Hematopoietic multipotent progenitor cell treated with erythropoietin and hydrocortisone succinate and interleukin-3 and kit ligand, for 8 days (in vitro differentiated cells): Measurements from ENCODE around the gene C12orf42.

Experiments used
- DNase-seq: peaks from one replicate; pipeline ENCODE4 v3.0.0-alpha.2; 2015

Gene C12orf42

GRCh38 chr12:103423516-103423910 is 72.3 kb downstream of the C12orf42 start:
- no peak for DNase-seq

- no peak for DNase-seq
Observed at GRCh38 chr12:103422746-103423515, 72.8 kb downstream of the C12orf42 start.

GRCh38 chr12:103422328-103422727 is 73.4 kb downstream of the C12orf42 start:
- DNase-seq = no peak

DNA sequence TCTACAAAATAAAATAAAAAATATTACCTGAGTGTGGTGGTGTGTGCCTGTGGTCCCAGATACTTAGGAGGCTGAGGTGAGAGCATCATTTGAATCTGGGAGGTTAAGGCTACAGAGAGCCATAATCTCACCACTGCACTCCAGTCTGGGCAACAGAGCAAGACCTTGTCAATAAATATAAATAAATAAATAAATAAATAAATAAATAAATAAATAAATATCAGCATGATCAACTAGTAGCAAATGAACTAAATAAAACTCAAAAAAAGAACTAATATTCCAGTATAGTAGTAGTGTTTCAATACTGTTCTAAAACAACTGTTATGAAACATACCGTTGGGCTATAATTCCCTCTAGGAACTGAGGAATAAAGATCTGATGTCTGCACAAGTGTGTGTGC is 74.4 kb downstream of the C12orf42 start:
- DNase-seq = no peak

GRCh38 chr12:103415681-103416080 is 80.1 kb downstream of the C12orf42 start:
- DNase-seq = no peak

- no peak for DNase-seq
Observed at GRCh38 chr12:103401421-103401820, 94.3 kb downstream of the C12orf42 start.

GRCh38 chr12:103399986-103400385 is 95.8 kb downstream of the C12orf42 start:
- DNase-seq = no peak

DNA sequence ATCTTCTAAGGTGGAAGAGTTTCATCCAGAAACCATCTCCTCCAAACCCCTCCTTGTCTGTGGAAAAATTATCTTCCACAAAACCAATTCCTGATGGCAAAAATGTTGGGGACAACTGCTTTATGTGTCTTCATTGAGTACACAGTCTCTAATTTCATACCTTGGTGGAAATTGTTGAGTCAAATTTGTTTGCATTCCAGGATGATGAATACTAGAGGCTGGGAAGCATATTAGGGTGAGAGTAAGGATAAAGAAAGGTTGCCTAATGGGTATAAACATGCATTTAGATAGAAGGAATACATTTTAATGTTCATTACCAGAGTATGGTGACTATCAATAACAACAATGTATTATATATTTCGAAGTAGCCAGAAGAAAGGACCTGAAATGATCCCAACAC is 98.2 kb downstream of the C12orf42 start:
- no peak for DNase-seq

- no peak for DNase-seq
Observed at GRCh38 chr12:103392722-103393121, 103.0 kb downstream of the C12orf42 start.

GRCh38 chr12:103391103-103391502 is 104.7 kb downstream of the C12orf42 start:
- no peak for DNase-seq

DNA sequence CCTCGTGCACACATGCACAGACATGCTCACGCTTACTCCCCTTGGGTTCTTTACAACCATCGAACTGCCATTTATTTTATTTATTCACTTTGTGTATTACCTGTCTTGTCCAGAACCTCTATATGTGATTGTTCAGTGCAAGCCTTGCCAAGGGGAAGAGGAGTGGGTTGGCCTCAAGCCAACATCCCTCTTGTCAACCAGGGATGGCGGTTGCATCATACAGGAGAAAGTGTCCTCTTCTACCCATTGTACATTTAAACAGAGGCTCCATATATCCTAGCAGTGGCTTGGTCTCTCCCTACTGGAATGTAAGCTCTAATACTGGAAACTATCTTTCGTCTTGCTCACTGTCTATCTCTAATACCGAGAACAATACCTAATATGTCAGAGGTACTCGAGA is 108.4 kb downstream of the C12orf42 start:
- no peak for DNase-seq

GRCh38 chr12:103386451-103386850 is 109.3 kb downstream of the C12orf42 start:
- no peak for DNase-seq

DNA sequence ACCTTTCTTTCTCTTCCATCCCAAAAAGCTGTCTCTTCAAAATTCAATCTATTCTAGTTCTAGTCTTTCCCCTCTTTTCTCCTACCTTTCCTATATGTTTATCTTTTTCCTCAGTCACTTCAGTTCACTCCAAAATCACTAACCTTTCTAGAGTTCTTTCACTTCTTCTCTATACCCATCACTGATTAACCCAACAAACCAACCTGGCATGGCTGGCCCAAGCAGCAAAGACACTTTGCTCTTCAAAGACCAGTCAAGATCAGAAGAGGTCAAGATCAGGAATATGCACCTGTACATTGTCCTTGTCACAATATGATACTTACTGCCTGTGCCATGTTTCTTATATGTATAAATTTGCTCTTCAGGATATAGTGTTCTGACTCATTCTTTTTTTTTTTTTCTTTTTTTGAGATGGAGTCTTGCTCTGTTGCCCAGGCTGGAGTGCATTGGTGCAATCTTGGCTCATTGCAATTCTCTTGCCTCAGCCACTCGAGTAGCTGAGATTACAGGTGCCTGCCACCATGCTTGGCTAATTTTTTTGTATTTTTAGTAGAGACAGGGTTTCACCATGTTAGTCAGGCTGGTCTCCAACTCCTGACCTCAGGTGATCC is 112.9 kb downstream of the C12orf42 start:
- no peak for DNase-seq

- no peak for DNase-seq
Observed at GRCh38 chr12:103382119-103382518, 113.6 kb downstream of the C12orf42 start.

DNA sequence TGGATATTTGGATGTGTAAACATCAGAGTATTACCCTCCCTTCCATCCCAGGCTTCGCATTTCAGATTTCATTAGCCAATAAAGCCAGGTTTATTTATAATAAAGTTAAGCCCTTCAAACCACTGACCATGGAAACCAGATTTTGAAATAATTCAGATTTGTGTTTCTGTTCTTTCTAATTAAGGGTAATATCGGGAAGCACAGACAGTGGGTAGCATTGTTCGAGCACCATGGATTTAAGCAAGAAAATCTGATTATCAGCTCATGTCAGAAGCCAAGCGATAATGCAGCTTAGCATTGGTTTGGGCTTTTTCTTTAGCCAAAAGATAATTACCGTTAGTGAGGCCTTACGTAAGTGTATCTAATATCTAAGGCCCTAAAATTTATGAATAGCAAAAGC is 116.1 kb downstream of the C12orf42 start:
- DNase-seq = no peak

DNA sequence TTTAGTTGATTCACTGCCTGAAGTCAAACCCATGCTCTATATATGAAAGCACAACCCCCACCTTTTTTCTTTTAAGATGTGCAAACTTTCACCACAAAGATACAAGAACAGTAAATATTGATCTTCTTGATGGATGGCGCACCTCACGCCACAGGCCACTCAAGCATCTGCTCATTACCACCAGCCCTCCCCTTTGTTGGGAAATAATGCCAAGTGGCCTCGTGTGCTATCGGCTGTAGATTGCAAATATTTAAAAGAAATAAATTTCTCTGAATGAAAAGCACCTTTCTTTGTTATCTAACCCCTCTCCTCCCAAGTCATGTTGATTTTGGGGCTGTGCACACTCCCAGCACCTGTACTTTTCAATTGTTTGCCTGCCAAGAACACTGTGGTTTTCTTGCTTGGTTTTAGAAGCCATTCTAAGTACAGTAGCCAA is 122.7 kb downstream of the C12orf42 start:
- no peak for DNase-seq

DNA sequence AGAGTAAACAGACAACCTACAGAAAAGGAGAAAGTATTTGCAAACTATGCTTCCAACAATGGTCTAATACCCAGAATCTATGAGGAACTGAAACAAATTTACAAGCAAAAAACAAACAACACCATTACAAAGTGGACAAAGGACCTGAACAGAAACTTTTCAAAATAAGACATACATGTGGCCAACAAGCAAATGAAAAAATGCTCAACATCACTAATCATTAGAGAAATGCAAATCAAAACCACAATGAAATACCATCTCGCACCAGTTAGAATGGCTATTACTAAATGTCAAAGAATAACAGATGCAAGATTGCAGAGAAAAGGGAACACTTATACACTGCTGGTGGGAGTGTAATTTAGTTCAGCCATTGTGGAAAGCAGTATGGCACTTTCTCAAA is 125.8 kb downstream of the C12orf42 start:
- DNase-seq = no peak

DNA sequence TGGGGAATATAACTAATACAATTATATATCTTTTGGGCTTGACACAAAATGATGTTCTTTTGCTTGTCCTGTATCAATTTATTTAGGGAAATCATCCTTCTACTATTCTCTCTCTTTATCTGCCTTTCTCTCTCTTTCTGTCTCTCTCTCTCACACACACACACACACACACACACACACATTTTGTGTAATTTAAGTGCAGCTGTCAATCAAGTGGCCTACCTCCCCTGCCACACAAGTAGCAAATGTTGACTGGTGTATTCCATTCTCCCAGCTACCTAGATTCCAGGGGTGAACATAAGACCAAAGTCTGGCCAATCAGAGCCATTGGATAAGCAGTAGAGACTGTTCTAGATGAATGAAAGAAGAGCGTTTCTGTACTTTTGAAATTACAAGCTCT is 127.6 kb downstream of the C12orf42 start:
- no peak for DNase-seq

GRCh38 chr12:103354403-103354802 is 141.4 kb downstream of the C12orf42 start:
- DNase-seq = no peak

DNA sequence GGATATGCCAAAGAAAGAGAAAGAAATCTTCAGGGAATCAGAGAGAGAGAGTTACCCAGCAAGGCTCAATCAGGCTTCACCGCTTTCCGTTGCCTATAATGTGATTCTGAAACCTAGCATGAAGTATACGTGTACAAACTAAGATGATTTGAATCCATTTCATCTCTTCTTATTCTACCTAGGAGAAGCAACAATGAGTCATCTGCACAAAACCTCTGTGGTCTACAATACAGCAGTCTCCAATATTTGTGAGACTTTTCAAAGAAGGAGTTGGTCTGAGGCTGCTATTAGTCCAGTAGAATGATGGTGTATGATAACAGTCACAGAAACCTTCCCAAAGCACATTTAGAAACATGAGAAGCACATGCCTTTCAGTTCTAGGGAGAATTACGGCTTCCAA is 141.9 kb downstream of the C12orf42 start:
- DNase-seq = no peak

DNA sequence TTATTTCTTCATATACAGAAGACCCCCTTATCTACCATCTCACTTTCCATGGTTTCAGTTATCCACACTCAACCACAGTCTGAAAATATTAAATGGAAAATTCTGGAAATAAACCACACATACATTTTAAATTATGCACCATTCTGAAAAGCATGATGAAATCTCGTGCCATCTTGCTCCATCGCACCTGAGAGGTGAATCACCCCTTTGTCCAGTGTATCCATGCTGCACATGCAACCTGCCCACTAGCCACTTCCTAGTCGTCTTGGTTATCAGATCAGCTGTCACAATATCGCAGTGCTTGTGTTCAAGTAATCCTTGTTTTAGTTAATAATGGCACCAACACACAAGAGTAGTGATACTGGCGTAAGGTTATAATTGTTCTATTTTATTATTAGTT is 145.7 kb downstream of the C12orf42 start:
- no peak for DNase-seq

DNA sequence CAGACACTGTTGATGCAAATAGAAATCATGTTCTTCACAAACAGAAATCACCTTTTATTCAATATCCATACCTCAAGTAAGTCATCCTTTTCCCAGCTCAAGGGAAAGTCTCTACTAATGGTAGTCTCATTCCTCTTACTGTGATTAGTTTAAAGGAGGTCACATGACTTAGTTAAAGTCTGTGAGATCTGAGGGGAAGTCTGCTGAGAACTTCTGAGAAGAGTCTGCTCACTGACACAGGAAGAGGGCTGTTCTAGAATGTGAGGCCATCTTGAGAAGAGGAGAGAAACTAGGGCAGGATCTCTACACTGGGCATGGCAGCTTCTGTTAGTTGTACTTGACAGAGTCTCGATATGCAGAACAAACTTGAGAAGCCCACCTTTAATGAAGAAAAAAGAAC is 146.8 kb downstream of the C12orf42 start:
- DNase-seq = no peak

- DNase-seq = no peak
Observed at GRCh38 chr12:103336940-103337339, 158.8 kb downstream of the C12orf42 start.

DNA sequence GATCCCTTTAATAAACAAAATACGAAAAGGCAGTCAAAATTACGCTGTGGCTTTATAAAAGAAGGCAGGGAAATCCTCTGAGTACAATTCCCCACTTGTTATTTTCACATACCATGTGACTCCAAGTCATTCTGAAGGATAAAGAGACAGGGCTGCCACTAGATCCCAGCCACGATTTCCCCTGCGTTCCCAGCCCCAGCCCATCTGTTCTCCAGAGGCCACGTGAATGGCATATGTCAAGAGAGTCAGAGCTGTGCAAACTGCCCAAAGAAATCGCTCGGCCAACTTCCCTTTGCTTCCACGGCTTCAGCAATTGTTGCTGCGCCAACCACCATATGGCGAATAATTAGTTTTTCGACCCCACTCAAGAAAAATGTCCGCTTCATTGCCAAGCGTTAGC is 161.3 kb downstream of the C12orf42 start:
- DNase-seq = no peak

GRCh38 chr12:103333676-103334075 is 162.1 kb downstream of the C12orf42 start:
- no peak for DNase-seq
